ENCODE measurements around the gene IL1RAP.

Gene IL1RAP

GRCh38 chr3:190580417-190580816, 66.5 kb downstream of the IL1RAP start:
- DNase-seq, result no peak

- DNase-seq, result no peak
These were observed 67.2 kb downstream of the IL1RAP start for GRCh38 chr3:190581041-190581541.

GRCh38 chr3:190582667-190583066, 68.8 kb downstream of the IL1RAP start:
- no peak for DNase-seq

GRCh38 chr3:190585805-190586630, 72.1 kb downstream of the IL1RAP start:
- no peak for DNase-seq

GRCh38 chr3:190586631-190587011, 72.7 kb downstream of the IL1RAP start:
- DNase-seq, result no peak

GRCh38 chr3:190588570-190588969, 74.7 kb downstream of the IL1RAP start:
- no peak for DNase-seq

- no peak for DNase-seq
These were observed 75.4 kb downstream of the IL1RAP start for GRCh38 chr3:190589326-190589725.

GRCh38 chr3:190591080-190591479, 77.2 kb downstream of the IL1RAP start:
- DNase-seq, result no peak

- DNase-seq, result no peak
These were observed 79.2 kb downstream of the IL1RAP start for GRCh38 chr3:190593075-190593474.

GRCh38 chr3:190594171-190594570, 80.3 kb downstream of the IL1RAP start:
- no peak for DNase-seq

- no peak for DNase-seq
These were observed 81.4 kb downstream of the IL1RAP start for GRCh38 chr3:190595179-190595795.

GRCh38 chr3:190595807-190596206, 81.9 kb downstream of the IL1RAP start:
- DNase-seq, result no peak

GRCh38 chr3:190596349-190597285, 82.7 kb downstream of the IL1RAP start:
- DNase-seq, result no peak

GRCh38 chr3:190597291-190597690, 83.4 kb downstream of the IL1RAP start:
- DNase-seq, result no peak

GRCh38 chr3:190601622-190602021, 87.7 kb downstream of the IL1RAP start:
- no peak for DNase-seq

- DNase-seq, result no peak
These were observed 91.5 kb downstream of the IL1RAP start for GRCh38 chr3:190605385-190605784.

- no peak for DNase-seq
These were observed 92.7 kb downstream of the IL1RAP start for GRCh38 chr3:190606596-190606995.

GRCh38 chr3:190607021-190607420, 93.1 kb downstream of the IL1RAP start:
- DNase-seq, result no peak

GRCh38 chr3:190608850-190609589, 95.1 kb downstream of the IL1RAP start:
- no peak for DNase-seq

- no peak for DNase-seq
These were observed 100.6 kb downstream of the IL1RAP start for GRCh38 chr3:190614226-190615059.

- DNase-seq, result no peak
These were observed 101.1 kb downstream of the IL1RAP start for GRCh38 chr3:190615060-190615384.

GRCh38 chr3:190615607-190616006, 101.7 kb downstream of the IL1RAP start:
- DNase-seq, result no peak
